Dendritic cell treated with granulocyte-macrophage colony-stimulating factor and Interleukin-4, amounts not matched to agents 40 ng/mL and 50 ng/mL, for 4 days (primary cell): ENCODE results near the gene M1AP.
A peak's percentile ranks its signal among the peaks of the same experiment; 100 is the strongest.

Experiments
- H3K27ac Mint-ChIP-seq: one replicate; pipeline ENCODE4 v1.8.0; 2022; ENCODE audit warnings: mild to moderate bottlenecking, mixed read lengths
- H3K27me3 Mint-ChIP-seq: one replicate; pipeline ENCODE4 v1.8.0; 2022; ENCODE audit warnings: mild to moderate bottlenecking, mixed read lengths
- H3K36me3 Mint-ChIP-seq: one replicate; pipeline ENCODE4 v1.8.0; 2022; ENCODE audit warnings: low read depth, mixed read lengths
- H3K4me1 Mint-ChIP-seq: one replicate; pipeline ENCODE4 v1.8.0; 2022; ENCODE audit warnings: low read depth, mixed read lengths
- H3K4me3 Mint-ChIP-seq: one replicate; pipeline ENCODE4 v1.8.0; 2022; ENCODE audit warnings: mild to moderate bottlenecking, moderate library complexity, mixed read lengths
- H3K9me3 Mint-ChIP-seq: one replicate; pipeline ENCODE4 v1.8.0; 2022; ENCODE audit warnings: mixed read lengths
- intact Hi-C: fragments of 100-400 bp; cut with micrococcal nuclease; formaldehyde crosslinking; loops from one replicate; pipeline ENCODE4 v1.15.0; 2022

The M1AP gene, protein sequence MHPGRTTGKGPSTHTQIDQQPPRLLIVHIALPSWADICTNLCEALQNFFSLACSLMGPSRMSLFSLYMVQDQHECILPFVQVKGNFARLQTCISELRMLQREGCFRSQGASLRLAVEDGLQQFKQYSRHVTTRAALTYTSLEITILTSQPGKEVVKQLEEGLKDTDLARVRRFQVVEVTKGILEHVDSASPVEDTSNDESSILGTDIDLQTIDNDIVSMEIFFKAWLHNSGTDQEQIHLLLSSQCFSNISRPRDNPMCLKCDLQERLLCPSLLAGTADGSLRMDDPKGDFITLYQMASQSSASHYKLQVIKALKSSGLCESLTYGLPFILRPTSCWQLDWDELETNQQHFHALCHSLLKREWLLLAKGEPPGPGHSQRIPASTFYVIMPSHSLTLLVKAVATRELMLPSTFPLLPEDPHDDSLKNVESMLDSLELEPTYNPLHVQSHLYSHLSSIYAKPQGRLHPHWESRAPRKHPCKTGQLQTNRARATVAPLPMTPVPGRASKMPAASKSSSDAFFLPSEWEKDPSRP

DNA sequence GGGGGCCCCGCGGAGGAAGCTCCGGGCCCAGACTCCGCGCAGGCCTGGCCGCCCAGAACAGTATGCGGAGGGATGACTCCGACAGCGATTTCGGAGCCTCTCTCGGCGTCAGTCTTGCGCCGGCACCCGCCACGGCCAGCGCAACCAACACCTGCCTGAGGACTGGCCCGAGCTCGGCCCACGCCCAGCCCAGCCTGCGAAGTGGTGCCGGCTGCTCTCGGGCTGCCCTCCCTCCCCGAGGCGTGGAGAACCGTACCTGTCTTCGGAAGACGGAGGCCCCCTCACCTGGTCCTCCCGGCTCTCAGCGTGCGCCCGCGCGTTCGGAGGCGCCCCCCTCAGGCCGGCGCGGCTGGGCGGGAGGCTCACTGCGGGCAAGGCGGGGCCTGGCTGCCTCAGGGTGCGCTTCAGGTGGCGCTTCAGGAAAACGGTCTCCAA lies at the start of gene M1AP:
Gene M1AP, minus strand, starts transcription at position 322 of the 435 bp plus-strand sequence. CDS start 8,055 bp downstream, outside the sequence.
- Mint-ChIP-seq H3K27me3 (peaks cover 45% of the 10 kb centered on the region), H3K4me3 (peak within 1 kb of the TSS; percentile 28)

DNA sequence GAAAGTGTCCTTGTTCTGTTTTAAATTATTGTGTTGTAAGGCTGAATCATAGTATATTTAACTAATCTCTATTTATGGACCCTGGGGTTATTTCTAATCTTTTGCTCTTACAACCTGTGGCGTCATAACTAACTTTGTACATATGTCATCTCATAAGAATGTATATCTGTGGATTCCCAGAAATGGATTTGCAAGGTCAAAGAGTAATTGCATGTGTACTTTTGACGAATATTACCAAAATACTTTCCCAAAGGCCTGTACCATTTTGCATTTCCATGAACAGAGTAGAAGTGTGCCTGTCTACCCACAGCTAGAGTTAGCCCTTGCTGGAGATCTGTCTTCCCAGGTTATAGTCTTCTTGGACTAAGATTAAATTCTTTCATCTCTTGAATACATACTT lies 48.7 kb upstream of the M1AP start:
- no peak overlapping the region for H3K4me3 Mint-ChIP-seq
- no peaks in the 10 kb centered on the region for H3K36me3 Mint-ChIP-seq
- H3K27ac Mint-ChIP-seq: no peak overlapping the region
- H3K4me1 Mint-ChIP-seq: peaks cover 26% of the 10 kb centered on the region
- intact Hi-C loops: loop anchor here (10.0 kb wide), 1 partner anchor 928 kb away; no protein-coding TSS in a partner anchor
- H3K27me3 Mint-ChIP-seq: peaks cover 12% of the 10 kb centered on the region
- H3K9me3 Mint-ChIP-seq: no peaks in the 10 kb centered on the region

More for the DNA sequence above, at the start of gene M1AP:
- Mint-ChIP-seq H3K9me3 (no peaks in the 10 kb centered on the region), H3K4me1 (peaks cover 5% of the 10 kb centered on the region), H3K36me3 (no peaks in the 10 kb centered on the region), H3K27ac (no peak within 1 kb of the TSS)
- intact Hi-C loops: no loop called here

DNA sequence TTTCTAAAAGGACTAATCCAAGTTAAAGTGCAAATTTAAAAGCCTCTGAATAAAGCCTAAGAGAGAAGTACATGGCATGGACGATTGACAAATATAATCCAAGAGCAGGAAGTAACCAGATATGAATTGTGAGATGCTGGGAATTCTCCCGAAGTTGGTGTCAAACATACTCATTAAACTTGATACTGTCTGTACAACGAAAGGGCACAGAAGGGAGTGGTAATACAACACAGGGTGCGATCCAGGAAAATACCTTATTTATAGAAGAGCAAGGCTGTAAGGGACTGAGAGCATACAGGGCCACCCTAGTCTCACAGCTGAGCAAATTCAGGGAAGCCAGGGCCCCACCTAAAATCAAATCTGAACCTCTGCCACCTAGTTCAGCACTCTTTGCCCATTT lies 47.5 kb upstream of the M1AP start:
- Mint-ChIP-seq H3K27me3 (peaks cover 7% of the 10 kb centered on the region), H3K9me3 (no peaks in the 10 kb centered on the region), H3K36me3 (no peaks in the 10 kb centered on the region), H3K27ac (no peak overlapping the region), H3K4me1 (peaks cover 20% of the 10 kb centered on the region), H3K4me3 (no peak overlapping the region)
- intact Hi-C loops: loop anchor here (10.0 kb wide), 1 partner anchor 929 kb away; no protein-coding TSS in a partner anchor

DNA sequence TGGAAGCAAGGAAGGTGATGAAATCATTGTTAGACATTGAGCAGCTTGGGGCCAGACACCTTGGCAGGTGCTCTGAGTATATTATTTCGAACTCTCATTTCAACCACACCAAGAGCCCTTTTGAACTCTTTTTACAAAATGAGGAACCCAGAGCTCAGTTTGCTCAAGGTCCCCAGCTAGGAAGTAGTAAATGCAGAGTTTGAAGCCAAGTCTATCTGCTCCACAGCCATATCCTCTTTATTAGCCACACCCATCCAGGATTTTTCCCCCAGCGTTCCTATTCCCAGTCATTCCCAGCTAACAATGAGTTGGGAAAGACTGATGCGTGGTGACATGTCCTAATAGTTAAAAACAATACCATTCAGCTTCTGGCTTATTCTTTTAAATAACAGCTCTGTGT lies 46.2 kb upstream of the M1AP start:
- H3K9me3 Mint-ChIP-seq: no peaks in the 10 kb centered on the region
- H3K27ac Mint-ChIP-seq: no peak overlapping the region
- peaks cover 10% of the 10 kb centered on the region for H3K4me1 Mint-ChIP-seq
- no peaks in the 10 kb centered on the region for H3K36me3 Mint-ChIP-seq
- peaks cover 7% of the 10 kb centered on the region for H3K27me3 Mint-ChIP-seq
- H3K4me3 Mint-ChIP-seq: no peak overlapping the region
- intact Hi-C loops: loop anchor here (5.0 to 10.0 kb wide), 2 partner anchors 708 to 931 kb away; no protein-coding TSS in a partner anchor

DNA sequence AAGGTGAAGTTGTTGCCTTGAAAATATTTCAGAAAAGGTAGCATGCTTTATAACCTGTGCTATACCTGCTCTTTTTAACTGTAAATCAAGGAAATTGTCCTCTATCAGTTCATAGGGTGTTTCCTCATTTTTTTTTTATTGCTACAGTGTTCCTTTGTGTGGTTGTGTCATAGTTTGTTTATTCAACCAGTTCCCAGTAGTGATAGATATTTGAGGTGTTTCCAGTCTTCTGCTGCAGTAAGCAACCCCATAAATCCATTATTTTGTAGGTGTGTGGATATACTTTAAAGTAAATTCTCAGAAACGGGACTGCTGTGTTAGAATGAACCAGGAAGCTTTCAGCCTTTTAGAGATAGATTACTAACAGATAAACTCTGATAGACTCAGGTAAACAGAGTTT lies 45.5 kb upstream of the M1AP start:
- no peaks in the 10 kb centered on the region for H3K36me3 Mint-ChIP-seq
- no peak overlapping the region for H3K27ac Mint-ChIP-seq
- no peaks in the 10 kb centered on the region for H3K9me3 Mint-ChIP-seq
- intact Hi-C loops: loop anchor here (5.0 to 10.0 kb wide), 2 partner anchors 709 to 931 kb away; no protein-coding TSS in a partner anchor
- peaks cover 7% of the 10 kb centered on the region for H3K27me3 Mint-ChIP-seq
- no peak overlapping the region for H3K4me3 Mint-ChIP-seq
- H3K4me1 Mint-ChIP-seq: peaks cover 10% of the 10 kb centered on the region

DNA sequence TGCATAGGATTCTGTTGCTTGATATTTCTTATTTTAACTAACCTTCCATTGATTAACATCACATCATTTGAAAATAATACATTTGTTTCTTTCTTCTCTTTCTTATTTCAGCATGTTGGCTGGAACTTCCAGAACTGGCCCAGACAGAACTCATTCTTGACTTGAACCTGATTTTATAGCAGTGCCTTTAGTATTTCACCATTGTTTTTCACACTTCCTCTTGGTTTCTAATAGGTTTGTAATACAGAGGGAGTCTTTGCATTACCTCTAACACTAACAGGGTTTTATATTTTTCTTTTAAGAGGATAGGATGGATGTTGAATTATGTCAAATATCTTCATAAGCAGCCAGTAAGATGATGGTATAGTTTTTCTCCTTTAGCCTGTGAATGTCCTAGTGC lies 45.1 kb upstream of the M1AP start:
- Mint-ChIP-seq H3K4me3 (no peak overlapping the region), H3K4me1 (peaks cover 10% of the 10 kb centered on the region), H3K36me3 (no peaks in the 10 kb centered on the region), H3K27ac (no peak overlapping the region), H3K27me3 (peaks cover 7% of the 10 kb centered on the region), H3K9me3 (no peaks in the 10 kb centered on the region)
- intact Hi-C loops: loop anchor here (5.0 to 10.0 kb wide), 2 partner anchors 709 to 932 kb away; no protein-coding TSS in a partner anchor

DNA sequence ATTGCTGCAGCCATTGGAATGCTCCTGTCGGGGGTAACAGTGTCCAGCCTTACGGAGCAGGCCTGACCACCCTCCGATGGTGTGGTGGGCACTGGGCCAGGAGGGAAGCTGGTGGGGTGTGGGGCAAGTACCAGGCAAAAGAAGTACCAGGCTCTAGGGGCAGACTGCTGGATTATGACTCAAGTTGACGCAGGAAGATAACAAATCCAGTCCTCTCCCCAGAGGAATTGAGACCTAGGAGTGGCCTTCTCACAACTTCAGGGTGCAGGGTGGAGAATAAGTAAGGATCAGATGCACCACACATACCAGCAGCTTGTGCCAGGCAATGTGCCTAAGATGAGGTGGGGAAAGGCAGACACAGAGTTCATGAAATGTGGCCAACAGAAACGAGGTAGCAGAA lies 43.8 kb upstream of the M1AP start:
- H3K4me3 Mint-ChIP-seq: no peak overlapping the region
- H3K27ac Mint-ChIP-seq: peak overlapping the region; percentile 46
- H3K4me1 Mint-ChIP-seq: peaks cover 10% of the 10 kb centered on the region
- H3K9me3 Mint-ChIP-seq: no peaks in the 10 kb centered on the region
- H3K27me3 Mint-ChIP-seq: peaks cover 8% of the 10 kb centered on the region
- H3K36me3 Mint-ChIP-seq: no peaks in the 10 kb centered on the region
- intact Hi-C loops: loop anchor here (5.0 to 10.0 kb wide), 2 partner anchors 710 to 933 kb away; no protein-coding TSS in a partner anchor

DNA sequence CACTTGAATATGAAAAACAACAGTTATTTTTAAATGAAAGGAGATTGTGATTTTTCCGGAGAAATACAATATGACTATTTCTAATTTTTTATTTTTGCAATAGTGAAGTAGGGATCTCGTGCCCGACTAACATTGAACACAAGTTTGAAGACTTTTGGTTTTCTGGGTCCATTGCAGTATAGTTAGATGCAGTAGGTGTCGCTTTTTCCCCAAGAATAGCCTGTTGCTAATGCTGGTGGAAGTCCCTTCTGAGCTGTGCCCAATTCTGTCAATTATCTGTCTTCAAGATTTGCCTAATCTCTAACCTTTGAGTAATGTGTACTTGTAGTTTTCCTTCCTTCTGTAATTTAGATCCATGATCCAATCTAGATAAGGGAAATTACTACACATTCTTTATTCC lies 42.4 kb upstream of the M1AP start:
- no peaks in the 10 kb centered on the region for H3K36me3 Mint-ChIP-seq
- no peak overlapping the region for H3K27ac Mint-ChIP-seq
- intact Hi-C loops: loop anchor here (1.0 to 10.0 kb wide), 3 partner anchors 186 to 934 kb away; no protein-coding TSS in a partner anchor
- no peaks in the 10 kb centered on the region for H3K9me3 Mint-ChIP-seq
- H3K4me3 Mint-ChIP-seq: no peak overlapping the region
- peaks cover 8% of the 10 kb centered on the region for H3K27me3 Mint-ChIP-seq
- peaks cover 10% of the 10 kb centered on the region for H3K4me1 Mint-ChIP-seq

DNA sequence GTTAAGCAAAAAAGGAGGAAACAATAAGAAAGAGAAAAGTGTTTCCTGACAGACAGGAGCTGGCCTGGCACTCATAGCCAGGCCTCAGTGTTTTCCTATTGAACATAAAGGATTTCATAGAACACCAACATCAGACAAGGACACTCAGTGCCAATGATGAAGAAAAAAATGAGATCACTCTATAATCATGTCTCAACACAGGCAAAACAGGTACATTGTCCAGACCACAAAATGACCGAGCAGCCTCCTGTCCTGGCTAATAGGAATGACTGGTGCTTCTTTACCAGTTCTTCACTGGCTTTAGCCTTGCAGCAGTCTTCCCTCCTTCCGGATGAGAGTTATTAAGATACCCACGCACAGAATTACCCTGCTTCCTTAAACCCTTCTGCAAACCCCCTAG lies 41.5 kb upstream of the M1AP start:
- intact Hi-C loops: loop anchor here (1.0 to 10.0 kb wide), 3 partner anchors 187 to 935 kb away; no protein-coding TSS in a partner anchor
- Mint-ChIP-seq H3K9me3 (no peaks in the 10 kb centered on the region), H3K4me3 (no peak overlapping the region), H3K27me3 (peaks cover 8% of the 10 kb centered on the region), H3K36me3 (no peaks in the 10 kb centered on the region), H3K27ac (no peak overlapping the region), H3K4me1 (peaks cover 10% of the 10 kb centered on the region)

DNA sequence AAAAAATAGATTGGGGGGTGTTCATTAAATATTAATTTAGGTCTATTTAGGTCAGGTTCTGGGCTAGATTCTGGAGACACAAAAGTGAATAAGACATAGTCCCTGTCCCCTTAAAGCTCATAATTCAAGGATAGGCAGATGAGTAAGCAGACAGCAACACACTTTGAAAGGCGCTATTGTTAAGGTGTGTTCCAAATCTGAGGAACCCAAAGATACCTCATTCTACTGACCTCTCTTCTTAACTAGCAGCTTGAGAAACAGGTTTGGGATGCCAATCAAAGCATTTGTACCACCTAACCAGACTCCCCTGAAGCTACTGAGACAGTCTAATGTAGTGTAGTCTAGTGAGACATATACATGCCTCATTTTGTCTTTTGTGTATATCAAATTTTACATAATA lies 40.8 kb upstream of the M1AP start:
- H3K27ac Mint-ChIP-seq: no peak overlapping the region
- no peaks in the 10 kb centered on the region for H3K9me3 Mint-ChIP-seq
- H3K27me3 Mint-ChIP-seq: peaks cover 8% of the 10 kb centered on the region
- peaks cover 5% of the 10 kb centered on the region for H3K4me1 Mint-ChIP-seq
- intact Hi-C loops: no loop called here
- H3K36me3 Mint-ChIP-seq: no peaks in the 10 kb centered on the region
- H3K4me3 Mint-ChIP-seq: no peak overlapping the region

DNA sequence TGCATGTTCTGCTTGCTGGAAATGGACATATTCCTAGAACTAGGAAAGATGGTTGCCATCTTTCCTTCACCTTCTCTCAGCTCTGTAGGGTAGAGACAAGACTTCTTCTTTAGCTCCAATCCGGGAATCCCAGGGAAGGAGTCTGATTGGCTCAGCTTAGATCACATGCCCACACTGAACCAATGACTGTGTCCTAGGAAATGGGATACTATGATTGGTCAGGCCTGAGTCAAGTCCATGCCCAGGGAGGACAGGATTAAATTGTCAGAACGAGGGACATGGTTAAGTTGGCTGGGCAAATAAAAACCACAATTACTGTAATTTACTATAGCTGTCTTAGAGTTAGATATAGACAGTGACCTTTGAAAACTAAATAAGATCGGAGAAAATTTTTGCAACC lies 37.3 kb upstream of the M1AP start:
- Mint-ChIP-seq H3K27ac (no peak overlapping the region), H3K4me3 (no peak overlapping the region), H3K9me3 (no peaks in the 10 kb centered on the region), H3K27me3 (peaks cover 8% of the 10 kb centered on the region), H3K36me3 (no peaks in the 10 kb centered on the region), H3K4me1 (peaks cover 7% of the 10 kb centered on the region)
- intact Hi-C loops: no loop called here

DNA sequence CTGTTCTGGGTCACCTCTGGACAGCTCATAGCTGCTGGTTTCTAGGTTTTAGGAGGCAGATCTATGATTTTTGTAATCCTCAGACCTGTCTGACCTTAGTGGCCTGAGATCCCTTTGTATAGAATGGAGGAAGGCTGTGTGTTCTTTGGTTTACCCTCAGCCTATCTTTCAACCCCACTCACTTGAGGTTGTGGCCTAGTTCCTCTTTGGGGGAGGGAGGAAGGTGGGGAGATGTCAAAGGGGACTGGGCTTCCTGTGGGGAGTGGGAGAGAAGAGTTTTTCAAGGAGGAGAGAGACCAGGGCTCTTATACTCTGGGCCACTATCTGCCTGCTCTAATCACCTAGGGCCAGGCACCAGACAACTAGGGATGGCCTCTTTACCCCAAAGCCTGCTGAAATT lies 34.4 kb upstream of the M1AP start:
- Mint-ChIP-seq H3K9me3 (no peaks in the 10 kb centered on the region), H3K4me1 (peaks cover 7% of the 10 kb centered on the region), H3K36me3 (no peaks in the 10 kb centered on the region), H3K27ac (no peak overlapping the region), H3K4me3 (no peak overlapping the region), H3K27me3 (no peaks in the 10 kb centered on the region)
- intact Hi-C loops: no loop called here

DNA sequence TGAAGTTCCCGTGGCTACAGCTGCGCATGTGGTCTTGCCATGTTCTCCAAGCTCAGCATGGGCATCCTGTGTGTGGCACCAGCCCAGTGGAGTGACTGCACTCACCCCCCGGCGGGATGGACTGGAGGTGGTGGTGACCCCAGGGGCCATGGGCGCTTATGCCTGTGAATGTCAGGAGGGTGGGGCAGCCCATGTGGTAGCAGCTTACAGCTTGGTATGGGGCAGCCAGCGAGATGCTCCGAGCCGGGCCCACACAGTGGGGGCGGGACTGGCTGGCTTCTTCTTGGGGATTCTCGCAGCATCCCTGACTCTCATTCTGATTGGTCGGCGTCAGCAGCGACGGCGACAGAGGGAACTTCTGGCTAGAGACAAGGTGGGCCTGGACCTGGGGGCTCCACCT lies 31.5 kb upstream of the M1AP start:
- Mint-ChIP-seq H3K27me3 (peaks cover 2% of the 10 kb centered on the region), H3K4me1 (peaks cover 14% of the 10 kb centered on the region), H3K4me3 (no peak overlapping the region), H3K27ac (no peak overlapping the region), H3K9me3 (no peaks in the 10 kb centered on the region), H3K36me3 (no peaks in the 10 kb centered on the region)
- intact Hi-C loops: no loop called here

DNA sequence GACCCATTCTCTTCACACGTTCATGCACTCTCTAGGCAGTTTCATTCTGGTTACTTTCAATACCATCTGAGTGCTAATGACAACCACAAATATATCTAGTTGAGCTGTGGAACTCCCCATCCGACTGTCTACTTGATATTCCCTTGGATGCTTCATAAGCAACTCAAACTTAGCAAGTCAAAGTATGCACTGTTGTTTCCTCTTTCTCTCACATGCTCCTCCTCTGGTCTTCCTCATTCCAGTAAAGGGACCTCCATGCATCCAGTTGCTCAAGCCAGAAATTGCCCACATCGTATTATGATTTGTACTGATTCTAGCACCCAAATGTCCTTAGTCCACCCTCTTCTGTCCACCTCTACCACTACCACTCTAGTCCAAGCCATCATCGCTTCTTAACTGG lies 28.2 kb upstream of the M1AP start:
- intact Hi-C loops: no loop called here
- Mint-ChIP-seq H3K4me1 (peaks cover 14% of the 10 kb centered on the region), H3K36me3 (no peaks in the 10 kb centered on the region), H3K27ac (no peak overlapping the region), H3K4me3 (no peak overlapping the region), H3K9me3 (no peaks in the 10 kb centered on the region), H3K27me3 (peaks cover 5% of the 10 kb centered on the region)
